Esophagus muscularis mucosa (tissue), 3 donors: Measurements from ENCODE around the gene MYO7B.

ENCODE experiments used
- POLR2A ChIP-seq: fragments of 450-650 bp; IDR thresholded peaks from one replicate; pipeline ENCODE4 v1.6.1; 2017; ENCODE audit warnings: antibody characterized with exemption, moderate library complexity, mild to moderate bottlenecking, low read depth
- TF ChIP-seq, protein P1 (sequence below), 3 experiments: fragments of 200-600 bp in 2 of 3; fragments of 450-650 bp in 1 of 3; sonication (generic) in 2 of 3; IDR thresholded peaks; one replicate each; pipeline ENCODE4 v1.5.1; 2017 to 2019; ENCODE audit warnings: antibody characterized with exemption in 3 of 3, mild to moderate bottlenecking in 2 of 3, moderate library complexity in 1 of 3

DNA sequence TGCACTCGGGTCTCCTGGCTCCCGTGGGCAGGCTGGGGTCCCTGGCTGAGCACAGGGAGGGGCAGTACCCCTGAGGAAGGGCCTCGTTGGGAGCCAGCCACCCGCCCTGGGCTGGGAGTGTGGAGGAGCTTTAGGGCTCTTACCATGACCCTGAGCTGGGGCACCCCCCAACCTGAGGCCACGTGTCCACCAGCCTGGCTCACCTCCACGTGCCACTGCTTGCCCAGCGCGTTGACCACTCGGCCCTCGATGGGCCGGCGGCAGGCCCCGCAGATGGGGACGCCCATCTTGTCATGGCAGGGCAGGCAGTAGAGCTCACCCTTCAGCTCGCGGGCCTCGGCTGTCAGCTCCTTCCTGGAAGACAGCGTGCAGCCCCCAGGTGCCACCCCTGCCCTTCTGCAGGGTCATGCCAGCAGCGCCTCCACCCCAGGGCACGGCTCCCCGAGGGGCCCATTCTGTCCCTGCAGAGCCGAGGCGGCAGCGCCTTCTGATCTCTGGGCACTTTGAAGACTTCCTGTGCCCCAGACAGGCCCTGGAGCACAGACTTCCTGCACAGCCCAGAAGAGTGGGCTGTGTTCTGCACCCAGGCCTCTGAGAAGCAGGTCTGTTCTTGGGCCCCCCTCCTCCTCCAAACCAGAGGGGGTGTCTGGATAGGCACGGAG is 106.5 kb downstream of the MYO7B start:
- TF ChIP-seq POLR2A: no peak
- TF ChIP-seq, protein P1, sequence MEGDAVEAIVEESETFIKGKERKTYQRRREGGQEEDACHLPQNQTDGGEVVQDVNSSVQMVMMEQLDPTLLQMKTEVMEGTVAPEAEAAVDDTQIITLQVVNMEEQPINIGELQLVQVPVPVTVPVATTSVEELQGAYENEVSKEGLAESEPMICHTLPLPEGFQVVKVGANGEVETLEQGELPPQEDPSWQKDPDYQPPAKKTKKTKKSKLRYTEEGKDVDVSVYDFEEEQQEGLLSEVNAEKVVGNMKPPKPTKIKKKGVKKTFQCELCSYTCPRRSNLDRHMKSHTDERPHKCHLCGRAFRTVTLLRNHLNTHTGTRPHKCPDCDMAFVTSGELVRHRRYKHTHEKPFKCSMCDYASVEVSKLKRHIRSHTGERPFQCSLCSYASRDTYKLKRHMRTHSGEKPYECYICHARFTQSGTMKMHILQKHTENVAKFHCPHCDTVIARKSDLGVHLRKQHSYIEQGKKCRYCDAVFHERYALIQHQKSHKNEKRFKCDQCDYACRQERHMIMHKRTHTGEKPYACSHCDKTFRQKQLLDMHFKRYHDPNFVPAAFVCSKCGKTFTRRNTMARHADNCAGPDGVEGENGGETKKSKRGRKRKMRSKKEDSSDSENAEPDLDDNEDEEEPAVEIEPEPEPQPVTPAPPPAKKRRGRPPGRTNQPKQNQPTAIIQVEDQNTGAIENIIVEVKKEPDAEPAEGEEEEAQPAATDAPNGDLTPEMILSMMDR (IDR thresholded peaks at IDR 0.05): no peak
